CD4-positive, alpha-beta T cell treated with Interleukin-15 for 4 hours (primary cell): Measurements from ENCODE around the gene PWWP2A.

Experiments
- DNase-seq: peaks from one replicate; pipeline ENCODE4 v3.0.0-alpha.2; 2020; ENCODE audit warnings: low spot score

PWWP2A gene

DNA sequence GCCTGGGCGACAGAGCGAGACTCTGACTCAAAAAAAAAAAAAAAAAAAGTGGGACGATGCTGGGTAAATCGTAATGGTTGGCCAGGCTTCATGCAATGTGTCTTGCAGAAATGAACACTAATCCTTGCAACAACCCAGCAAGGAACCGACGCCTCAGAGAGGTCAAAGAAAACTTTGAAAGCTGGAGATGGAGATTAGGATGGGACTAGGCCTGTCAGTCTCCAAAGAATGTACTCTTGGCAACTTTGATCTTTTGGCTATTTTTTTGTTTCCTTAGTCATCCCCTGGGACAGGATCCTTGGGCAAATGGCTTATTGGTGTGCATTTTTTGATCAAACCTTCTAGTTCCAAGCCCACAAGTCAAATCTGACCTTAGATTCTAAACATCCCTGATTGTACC is 10.6 kb upstream of the PWWP2A start:
- DNase-seq, result no peak

DNA sequence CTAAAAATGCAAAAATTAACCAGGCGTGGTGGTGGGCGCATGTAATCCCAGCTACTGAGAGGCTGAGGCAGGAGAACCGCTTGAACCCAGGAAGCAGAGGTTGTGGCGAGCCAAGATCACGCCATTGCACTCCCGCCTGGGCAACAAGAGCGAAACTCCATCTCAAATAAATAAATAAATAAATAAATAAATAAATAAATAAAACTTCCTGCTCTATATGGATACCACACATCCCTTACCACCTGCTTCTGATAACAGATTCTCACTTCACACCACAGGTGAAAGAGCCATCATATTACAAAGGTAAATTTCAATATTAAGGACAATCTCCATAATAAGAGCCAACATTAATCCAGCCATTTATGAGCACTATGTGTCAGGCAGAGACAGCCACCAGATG is 9.4 kb upstream of the PWWP2A start:
- DNase-seq, result no peak

DNA sequence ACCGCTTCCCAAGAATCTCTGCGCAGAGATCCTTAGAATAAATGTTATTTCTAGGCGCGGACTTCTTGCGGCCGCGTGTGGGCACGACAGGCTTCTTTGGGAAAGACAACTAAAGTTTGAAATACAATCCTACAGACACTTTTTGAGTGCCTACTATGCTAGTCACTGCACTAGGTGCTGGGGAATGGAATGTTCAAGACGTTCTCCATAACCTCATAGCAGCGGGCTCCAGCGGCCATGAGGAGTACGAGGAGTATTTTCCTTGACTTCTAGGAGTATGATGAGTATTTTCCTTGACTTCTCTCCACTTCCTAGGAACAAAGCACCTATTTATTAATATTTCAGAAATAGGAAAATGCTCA is 636 bp upstream of the PWWP2A start:
- DNase-seq, result no peak

DNA sequence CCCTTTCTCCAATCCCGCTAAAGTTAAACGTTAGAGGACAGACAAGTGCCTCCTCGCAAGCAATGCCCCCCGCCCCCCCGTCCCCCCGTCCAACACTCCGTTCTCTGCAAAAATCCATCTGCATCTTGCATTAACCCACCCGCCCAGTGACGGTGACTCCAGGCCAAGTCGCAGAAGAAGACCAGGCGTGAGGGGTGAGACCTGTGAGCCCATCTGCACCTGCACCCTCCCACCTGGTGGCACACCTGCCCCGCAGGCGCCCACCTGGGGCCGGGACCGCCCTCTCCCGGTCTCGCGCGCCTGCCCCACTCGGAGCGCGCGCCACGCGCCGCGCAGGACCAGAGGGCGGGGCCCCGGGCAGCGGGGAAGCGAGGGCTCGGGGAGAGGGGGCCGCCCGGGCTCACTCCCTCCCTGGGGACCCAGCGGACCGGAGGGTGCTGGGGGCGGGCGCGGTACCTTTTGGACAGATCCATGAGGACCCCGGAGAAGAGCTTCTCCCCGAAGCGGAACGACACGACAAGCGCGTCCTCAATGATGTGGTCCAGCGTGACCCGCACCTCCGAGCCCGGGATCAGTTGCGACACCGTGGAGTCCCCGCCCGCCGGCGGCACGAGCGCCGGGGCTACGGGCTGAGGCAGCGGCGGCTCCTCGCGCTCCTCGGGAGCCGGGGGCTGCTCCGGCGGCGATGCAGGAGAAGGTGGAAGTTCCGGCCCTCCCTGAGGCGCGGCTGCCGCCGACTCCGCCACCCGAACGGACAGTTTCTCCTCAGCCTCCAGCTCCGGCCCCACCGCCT is 705 bp downstream of the PWWP2A start:
- peak; percentile 48 for DNase-seq

DNA sequence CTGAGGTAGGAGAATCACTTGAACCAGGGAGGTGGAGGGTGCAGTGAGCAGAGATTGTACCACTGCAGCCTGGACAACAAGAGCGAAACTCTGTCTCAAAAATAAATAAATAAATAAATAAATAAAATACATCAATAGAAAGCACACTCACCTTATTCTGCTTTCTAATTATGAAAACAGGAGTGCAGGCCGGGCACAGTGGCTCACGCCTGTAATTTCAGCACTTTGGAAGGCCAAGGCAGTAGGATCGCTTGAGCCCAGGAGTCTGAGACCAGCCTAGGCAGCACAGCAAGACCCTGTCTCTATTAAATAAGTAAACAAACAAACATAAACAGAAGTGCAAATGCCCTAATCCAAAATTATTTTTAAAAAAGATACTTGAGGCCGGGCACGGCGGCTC is 2.3 kb downstream of the PWWP2A start:
- no peak for DNase-seq

DNA sequence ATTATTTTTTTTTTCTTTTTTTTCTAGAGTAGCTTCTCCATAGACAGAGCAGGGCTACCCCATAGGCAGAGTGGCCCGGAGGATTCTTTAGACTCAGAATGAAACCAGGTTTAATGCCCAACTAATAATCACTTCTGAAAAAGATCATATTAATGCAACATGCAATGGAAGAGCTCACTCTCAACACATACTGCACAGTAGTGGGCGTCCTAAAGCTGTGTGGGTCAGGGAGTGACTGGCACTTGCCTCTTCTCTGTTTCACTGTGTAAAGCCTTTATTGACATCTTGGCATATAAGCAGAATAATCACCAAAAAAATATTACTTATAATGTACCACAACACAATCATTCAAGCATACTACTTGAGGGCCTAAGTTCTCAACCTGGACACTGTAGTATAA is 11.1 kb downstream of the PWWP2A start:
- no peak for DNase-seq

DNA sequence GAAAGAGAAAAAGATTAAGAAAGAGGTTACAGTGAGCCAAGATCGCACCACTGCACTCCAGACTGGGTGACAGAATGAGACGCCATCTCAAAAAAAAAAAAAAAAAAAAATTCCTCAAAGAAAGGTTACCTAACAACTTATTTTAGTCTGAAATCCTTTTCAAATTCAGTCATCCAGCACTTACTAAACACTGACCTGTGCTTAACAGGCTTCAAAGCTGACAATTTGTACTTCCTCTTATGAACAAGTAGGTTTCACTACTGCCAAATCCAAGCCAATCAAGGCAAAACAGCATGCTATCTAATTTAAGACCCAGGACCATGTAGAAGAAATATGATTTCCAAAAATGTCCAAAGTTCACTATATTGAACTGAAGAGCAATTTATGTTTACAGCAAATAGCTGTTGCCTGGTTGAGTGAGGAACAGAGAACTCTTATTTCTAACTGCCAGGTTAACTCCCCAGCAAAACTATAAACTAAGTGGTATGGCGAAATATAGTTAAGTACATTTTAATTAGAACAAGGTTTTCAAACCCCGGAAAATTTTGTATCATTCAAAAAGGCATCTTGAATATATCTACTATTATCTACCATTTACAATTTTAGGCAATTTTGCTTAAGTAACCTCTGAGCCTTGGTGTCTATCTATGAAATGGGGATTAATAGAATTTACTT is 13.4 kb downstream of the PWWP2A start:
- DNase-seq, result no peak

DNA sequence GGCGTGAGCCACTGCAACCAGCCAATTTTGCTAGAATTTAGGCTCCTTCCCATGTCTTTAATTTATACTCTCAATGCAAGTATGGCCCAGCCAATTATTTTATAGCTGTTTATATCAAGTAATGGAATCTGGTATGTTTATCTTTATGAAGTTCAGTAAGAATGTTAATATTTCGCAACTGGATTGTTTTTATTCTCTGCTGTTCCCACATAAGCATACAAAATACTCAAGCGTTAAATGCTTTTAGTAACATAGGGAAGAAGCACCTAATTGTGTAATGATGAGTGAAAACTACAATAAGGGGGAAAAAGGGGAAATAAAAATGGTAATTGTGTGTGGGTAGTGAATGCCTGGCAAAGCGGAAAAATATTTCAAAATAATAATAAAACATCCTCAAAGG is 21.3 kb downstream of the PWWP2A start:
- no peak for DNase-seq

DNA sequence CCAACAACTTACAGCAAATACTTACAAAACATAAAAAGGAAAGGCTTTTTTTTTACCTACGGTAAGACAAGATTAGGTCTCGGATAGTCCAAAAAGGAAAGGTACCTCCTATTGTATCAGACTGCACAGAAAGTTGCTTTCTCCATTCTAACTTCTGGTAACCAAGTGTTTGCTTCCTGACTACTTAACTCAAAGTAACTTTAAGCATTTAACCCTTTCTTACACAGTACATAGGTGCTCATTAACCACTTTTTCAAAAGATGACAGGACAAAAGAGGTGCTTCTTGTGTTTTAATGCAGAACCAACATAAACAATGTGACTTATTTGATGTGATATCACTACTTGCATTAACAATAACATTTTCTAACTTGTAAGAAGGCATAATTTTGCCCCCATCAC is 23.1 kb downstream of the PWWP2A start:
- DNase-seq, result no peak

DNA sequence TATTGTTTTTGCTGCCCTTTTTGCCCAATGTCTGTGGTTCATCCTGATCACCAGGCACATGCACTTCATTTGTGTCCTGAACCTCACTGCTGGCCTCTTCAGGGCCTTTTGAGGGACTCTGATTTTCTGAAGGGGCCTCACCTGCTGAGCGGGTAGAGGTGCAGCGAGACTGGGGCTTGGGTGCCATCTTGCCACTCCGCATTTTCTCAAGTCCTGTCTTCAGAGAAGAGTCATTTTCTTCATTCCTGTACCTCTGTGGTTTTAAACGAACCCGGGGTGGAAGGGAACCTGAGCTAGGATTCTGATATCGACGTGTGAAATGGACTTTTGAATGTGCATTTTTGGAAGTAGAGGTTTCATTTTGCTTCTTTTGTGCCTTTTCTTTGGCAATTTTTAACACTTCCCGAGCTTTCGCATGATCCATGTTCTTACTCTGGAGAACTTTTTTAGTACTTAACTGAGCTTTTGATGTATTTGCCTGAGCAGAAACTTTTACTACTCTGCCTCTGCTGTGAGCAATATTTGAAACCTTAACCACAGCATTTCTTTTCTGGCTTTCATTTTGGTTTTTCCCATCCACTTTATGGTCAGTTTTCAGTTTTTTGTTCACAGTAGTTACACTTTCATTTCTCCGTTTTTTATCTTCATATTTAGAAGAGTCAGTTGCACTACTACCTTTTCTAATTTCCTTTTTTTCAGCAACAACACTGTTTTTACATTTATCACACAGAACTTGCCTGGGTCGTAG is 26.1 kb downstream of the PWWP2A start:
- DNase-seq, result no peak

DNA sequence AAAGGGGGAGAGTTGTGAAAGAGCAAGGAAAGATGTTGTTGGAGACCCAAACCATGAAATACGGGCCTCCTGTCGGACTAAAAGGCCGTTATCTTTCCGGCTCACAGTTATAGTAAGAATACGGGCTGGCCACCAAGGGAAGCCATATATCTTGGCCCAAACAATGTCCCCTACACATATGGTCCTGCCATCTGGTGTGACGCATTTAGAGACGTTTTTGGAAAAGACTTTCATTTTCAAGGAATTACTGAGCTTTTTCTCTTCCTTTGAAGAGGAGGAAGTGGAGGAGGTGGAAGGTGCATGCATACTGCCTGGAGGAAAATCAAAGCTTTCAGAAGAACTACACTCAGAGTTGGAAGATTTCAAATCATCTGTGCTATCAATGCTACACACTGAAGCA is 26.7 kb downstream of the PWWP2A start:
- no peak for DNase-seq

DNA sequence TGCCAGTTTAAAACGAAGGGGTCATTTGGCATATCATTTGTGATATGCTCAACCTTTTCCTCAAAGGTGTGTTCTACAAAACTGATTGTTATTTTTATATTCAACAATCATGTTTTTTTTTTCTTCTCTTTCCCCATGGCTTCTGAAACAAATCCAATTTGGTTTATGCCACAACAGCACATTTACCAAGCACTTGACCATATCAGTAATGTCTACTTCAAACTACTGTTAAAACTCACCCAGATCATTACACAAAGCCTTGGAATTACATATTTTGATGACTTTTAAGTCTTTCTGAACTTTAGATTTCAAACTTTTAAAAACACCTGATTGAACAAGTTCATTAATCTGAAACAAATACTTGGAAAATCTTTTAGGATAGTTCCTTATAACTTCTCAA is 29.2 kb downstream of the PWWP2A start:
- DNase-seq, result no peak

DNA sequence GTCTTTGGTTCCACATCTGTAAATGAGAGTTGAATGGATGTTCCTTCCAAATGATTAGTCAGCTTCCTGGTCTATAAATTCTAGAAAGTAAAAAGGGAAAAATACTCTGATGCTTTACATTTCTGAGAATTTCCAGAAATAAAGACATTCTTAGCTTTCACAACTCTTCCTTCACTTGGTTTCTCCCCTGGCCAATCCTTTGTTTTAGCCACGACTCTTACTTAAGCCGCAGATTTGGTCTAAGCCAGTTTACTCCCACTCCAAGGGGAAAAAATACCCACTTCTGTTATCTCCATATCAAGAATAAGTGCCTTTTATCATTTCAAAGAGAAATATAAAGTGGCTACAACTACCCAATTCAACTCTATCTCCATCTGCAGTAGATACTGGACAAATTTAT is 29.7 kb downstream of the PWWP2A start:
- no peak for DNase-seq

DNA sequence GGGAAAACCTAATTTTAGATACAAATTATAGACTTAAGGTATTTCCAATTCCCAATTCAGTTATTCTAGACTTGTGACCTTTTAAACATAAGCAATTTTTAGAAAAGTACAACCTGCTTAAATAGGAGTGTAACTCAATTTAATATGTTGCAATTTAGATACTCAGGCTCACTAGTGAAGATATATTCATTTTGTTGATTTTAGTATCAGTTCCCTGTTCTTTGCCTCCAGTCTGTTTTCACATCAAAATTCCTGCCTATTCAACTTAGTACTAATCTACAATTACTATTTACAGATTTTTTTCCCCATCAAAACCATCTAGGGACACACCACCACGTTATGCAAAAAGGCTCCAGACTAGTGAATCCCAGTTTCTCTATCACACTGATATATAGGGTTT is 30.4 kb downstream of the PWWP2A start:
- DNase-seq, result no peak

DNA sequence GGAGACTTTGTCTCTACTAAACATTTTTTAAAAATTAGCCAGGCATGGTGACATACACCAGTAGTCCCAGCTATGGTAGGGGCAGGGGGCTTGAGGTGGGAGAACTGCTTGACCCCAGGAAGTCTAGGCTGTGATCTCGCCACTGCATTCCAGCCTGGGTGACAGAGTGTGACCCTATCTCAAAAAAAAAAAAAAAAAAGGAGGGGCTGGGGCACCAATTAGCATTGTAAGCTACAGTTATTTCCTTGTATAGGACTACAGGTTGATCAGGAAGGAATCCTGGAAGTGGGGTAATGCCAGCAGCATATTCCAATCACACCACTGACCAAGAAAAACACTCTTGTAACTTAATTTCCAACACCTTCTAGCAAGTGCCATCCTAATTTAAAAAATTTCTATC is 32.1 kb downstream of the PWWP2A start:
- DNase-seq, result no peak

DNA sequence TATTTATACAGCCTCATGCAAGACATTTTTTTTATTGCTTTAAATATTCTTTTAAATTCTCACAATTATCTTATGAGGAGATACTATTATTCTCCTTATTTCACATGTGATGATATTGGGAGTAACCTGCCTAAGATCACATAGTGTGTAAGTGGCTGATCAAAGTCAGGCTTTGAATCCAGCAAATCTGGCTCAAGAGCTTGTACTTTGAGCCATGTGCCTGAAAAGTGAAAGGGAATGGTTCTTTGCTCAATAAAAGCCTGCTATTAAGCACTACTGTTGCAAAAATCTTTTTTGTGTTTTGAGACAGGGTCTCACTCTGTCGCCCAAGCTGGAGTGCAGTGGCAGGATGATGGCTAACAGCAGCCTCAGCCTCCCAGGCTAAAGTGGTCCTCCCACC is 35.1 kb downstream of the PWWP2A start:
- DNase-seq, result no peak

DNA sequence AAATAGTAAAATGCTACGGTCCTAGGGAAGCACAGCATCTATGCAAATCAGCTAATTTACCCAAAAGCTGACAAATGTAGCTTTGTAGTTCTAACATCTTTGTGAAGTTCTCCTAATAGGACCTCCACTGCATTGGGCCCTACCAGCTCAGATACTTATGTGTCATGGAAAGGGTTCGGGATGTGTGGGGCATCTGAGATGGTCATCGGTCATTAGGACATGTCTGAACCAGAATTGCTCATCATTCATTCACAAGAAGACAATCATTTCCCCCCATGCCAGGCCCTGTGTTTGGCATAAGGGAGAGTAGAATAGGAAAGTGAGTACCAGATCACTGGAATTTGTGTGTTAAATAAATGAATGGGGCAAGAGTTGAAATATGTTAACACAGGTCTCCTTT is 35.7 kb downstream of the PWWP2A start:
- no peak for DNase-seq

DNA sequence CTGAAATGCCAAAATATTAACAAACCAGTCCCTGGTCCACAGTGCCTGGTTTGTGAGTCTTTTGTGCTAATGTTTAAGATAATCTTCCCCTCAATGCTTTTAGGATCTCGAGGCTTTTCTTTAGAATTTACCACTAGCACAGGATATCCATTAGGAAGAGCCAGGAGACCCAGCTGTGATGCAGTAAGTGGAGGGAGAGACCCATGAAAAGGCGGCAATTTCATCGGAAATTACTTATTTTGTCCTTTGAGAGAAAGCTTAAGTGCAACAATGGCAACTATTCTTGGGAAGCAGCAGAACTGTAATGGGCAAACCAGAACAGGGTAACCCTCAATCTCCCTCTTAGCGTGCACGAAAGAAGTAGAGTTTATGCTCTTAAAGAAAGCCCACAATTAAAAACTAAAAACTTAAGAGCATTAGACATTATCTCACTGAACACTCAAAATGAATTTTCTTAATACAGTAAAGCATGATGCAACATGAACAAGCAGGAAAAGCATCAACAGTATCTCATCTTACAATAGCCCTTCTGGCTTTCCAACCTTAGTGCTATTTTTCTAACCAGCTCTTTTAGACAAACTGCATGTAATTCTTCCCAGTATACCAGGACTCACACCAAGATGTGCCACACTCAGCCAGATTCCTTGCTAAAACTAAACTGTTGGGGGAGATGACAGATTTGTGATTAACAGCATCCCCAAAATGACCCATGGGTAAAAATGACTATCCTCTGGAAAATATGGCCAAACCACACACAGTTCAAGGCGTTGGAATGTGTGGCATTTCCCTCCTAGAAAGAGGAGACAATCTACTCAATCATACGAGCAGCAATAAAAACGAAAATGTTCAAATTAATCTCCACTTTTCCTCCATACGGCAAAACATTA is 36.4 kb downstream of the PWWP2A start:
- no peak for DNase-seq

DNA sequence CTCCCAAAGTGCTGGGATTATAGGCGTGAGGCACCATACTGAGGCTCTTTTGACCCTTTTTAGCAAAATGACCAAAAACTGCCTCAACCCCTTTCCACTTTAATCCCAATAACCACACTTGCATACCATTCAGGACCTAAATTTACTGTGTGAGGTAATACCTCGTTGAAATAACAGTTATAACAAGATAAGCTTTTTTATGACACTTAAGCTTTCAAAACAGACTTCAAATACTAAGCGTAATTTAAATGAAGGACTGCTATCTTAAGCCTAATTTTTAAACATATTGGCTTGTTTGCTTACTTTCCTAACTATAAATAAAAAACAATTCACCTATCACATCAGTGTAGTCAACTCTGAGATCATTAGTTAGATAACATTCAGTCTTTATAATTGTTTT is 37.8 kb downstream of the PWWP2A start:
- no peak for DNase-seq

DNA sequence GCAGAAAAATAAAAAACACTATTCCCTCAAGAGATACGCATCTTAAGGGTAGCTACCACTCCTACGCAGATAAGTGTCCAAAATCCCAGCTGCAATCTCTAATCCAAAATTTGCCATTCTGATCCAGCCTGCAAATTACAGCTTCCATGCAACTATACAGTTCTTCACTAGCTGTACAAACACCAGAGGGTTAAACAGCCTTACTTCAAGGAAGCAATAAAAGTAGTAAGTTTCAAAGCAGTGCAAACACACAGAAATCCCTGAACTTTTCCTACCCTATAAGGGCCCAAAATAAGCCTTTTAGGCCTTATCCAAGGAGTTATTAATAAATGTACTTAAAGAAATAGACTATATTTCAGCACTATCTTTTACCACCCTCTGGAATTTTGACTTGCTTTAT is 39.5 kb downstream of the PWWP2A start:
- DNase-seq, result no peak

DNA sequence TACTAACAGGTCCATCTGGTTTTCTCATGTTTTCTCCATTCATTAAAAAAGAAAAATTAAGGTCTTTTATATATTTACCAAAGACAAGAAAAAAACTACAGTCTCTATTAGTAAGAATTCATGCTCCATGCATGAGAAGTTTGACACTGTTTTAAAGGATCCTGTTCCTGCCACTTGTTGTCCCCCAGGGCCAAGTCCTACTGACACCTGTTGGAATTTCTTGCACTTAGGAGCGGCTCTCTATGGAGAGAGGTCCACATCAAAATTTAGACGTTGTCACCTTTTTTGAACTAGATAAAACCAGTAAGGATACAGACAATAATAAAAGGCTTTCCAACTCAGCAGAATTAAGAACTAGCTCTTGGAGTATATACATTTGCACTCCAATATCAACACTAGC is 42.3 kb downstream of the PWWP2A start:
- DNase-seq, result no peak

DNA sequence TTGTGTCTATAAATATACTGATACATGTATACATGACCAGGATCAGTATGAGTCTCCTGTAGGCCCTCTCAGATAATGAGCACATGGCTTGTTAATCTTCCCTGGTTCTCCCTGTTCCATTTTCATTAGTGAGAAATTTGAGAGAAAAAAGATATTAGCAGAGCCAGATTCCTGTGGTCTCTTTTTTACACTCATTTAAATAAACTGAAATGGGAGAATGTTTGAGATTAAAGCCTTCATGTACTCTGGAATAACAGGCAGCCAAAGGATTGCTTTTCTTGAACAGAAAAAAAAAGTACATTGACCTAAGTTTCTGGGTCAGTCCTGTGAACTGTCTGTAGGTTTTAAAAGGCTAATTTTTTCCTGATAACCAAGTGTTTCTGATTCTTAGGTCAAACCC is 44.2 kb downstream of the PWWP2A start:
- no peak for DNase-seq
